IMR-90 (cell line): ENCODE results near the gene MID1. TPM values are rescaled to one million over a fixed set of nuclear protein-coding genes. Genes with fewer than 3 reads are reported as not detected.
A peak's percentile ranks its signal among the peaks of the same experiment; 100 is the strongest.

Source experiments
- ATAC-seq: fragments of 200-7000 bp; cut with Tn5 transposase; 2 replicates; pipeline ENCODE4 v1.9.1; 2020; ENCODE audit warnings: low read depth, mild to moderate bottlenecking, moderate library complexity
- BruUV-seq: library from RNA; stranded (reverse); fragments of 400-500 nt; replicated peaks from 2 replicates; lab custom pipeline; 2021; lab: Mats Ljungman, UMichigan
- CTCF ChIA-PET: fragments of 300-600 bp; formaldehyde crosslinking; extraction: SDS; loops from one replicate; lab custom pipeline; 2021; ENCODE audit warnings: antibody characterized with exemption; lab: Yijun Ruan, JAX
- POLR2A ChIA-PET: fragments of 300-600 bp; sonication (Branson Sonifier 250); formaldehyde crosslinking; loops from one replicate; lab custom pipeline; 2022; ENCODE audit warnings: antibody characterized with exemption; ENCODE audit not compliant: unreplicated experiment; lab: Charles Lee
- DNase-seq: peaks from one replicate; pipeline ENCODE4 v3.0.0; 2013
- H2AFZ ChIP-seq: replicated peaks from 2 replicates; pipeline ENCODE3; 2013; ENCODE audit warnings: low read length, mild to moderate bottlenecking; ENCODE audit not compliant: poor library complexity
- H2AK5ac ChIP-seq: 2 replicates; pipeline ENCODE4 v1.6.1; 2013; ENCODE audit warnings: low read depth, low read length, inconsistent platforms
- H2AK9ac ChIP-seq: replicated peaks from 2 replicates; pipeline ENCODE3; 2013; ENCODE audit warnings: mild to moderate bottlenecking, low read depth, low read length, moderate library complexity; ENCODE audit not compliant: poor library complexity
- H2BK120ac ChIP-seq: 2 replicates; pipeline ENCODE4 v1.6.1; 2013; ENCODE audit warnings: low read depth, low read length, inconsistent platforms
- H2BK15ac ChIP-seq: 3 replicates; pipeline ENCODE4 v1.6.1; 2013; ENCODE audit warnings: low read depth, low read length, inconsistent platforms
- H2BK20ac ChIP-seq: 2 replicates; pipeline ENCODE4 v1.6.1; 2013; ENCODE audit warnings: low read depth, mild to moderate bottlenecking, inconsistent platforms, low read length, moderate library complexity
- H2BK5ac ChIP-seq: 2 replicates; pipeline ENCODE4 v1.6.1; 2013; ENCODE audit warnings: mild to moderate bottlenecking, low read depth, low read length, inconsistent platforms; ENCODE audit not compliant: poor library complexity, severe bottlenecking
- H3K14ac ChIP-seq: replicated peaks from 2 replicates; pipeline ENCODE4 v1.6.1; 2013; ENCODE audit warnings: low read depth, low read length, inconsistent platforms
- H3K18ac ChIP-seq: 2 replicates; pipeline ENCODE4 v1.6.1; 2013; ENCODE audit warnings: low read depth, low read length, control low read depth
- H3K23ac ChIP-seq: 2 replicates; pipeline ENCODE4 v1.6.1; 2013; ENCODE audit warnings: low read depth, low read length, inconsistent platforms
- H3K27ac ChIP-seq: 2 replicates; pipeline ENCODE4 v1.5.1; 2013; ENCODE audit warnings: mild to moderate bottlenecking, control low read depth, low read length; ENCODE audit not compliant: insufficient read depth
- H3K27me3 ChIP-seq: 2 replicates; pipeline ENCODE4 v1.6.1; 2013; ENCODE audit warnings: low read length; ENCODE audit not compliant: control insufficient read depth, insufficient read depth
- H3K36me3 ChIP-seq: 2 replicates; pipeline ENCODE4 v1.6.1; 2013; ENCODE audit warnings: low read length, mixed read lengths; ENCODE audit not compliant: control insufficient read depth, insufficient read depth
- H3K4ac ChIP-seq: 2 replicates; pipeline ENCODE4 v1.6.1; 2013; ENCODE audit warnings: low read depth, low read length, inconsistent platforms
- H3K4me1 ChIP-seq: 2 replicates; pipeline ENCODE4 v1.6.1; 2013; ENCODE audit warnings: low read length, mixed read lengths; ENCODE audit not compliant: control insufficient read depth, insufficient read depth
- H3K4me2 ChIP-seq: 2 replicates; pipeline ENCODE4 v1.6.1; 2013; ENCODE audit warnings: low read depth, mild to moderate bottlenecking, control low read depth, low read length, moderate library complexity
- H3K4me3 ChIP-seq: 2 replicates; pipeline ENCODE4 v1.5.1; 2013; ENCODE audit warnings: low read depth, mild to moderate bottlenecking, control low read depth, low read length, moderate library complexity; ENCODE audit not compliant: insufficient read depth
- H3K56ac ChIP-seq: 2 replicates; pipeline ENCODE4 v1.6.1; 2013; ENCODE audit warnings: low read length, inconsistent platforms; ENCODE audit not compliant: insufficient read depth; ENCODE audit errors: extremely low read depth
- H3K79me1 ChIP-seq, 2 experiments: 2 replicates each; pipeline ENCODE4 v1.6.1; 2013; ENCODE audit warnings: low read length in 2 of 2, inconsistent platforms in 1 of 2, low read depth in 1 of 2
- H3K9ac ChIP-seq: 2 replicates; pipeline ENCODE4 v1.6.1; 2013; ENCODE audit warnings: low read depth, low read length, control low read depth
- H3K9me1 ChIP-seq: 2 replicates; pipeline ENCODE4 v1.6.1; 2013; ENCODE audit warnings: low read length, inconsistent platforms; ENCODE audit not compliant: insufficient read depth
- H3K9me3 ChIP-seq: 2 replicates; pipeline ENCODE4 v1.6.1; 2013; ENCODE audit warnings: low read length; ENCODE audit not compliant: control insufficient read depth, insufficient read depth
- H4K20me1 ChIP-seq: 2 replicates; pipeline ENCODE4 v1.6.1; 2013; ENCODE audit warnings: low read length, inconsistent platforms; ENCODE audit not compliant: insufficient read depth
- H4K5ac ChIP-seq: 2 replicates; pipeline ENCODE4 v1.6.1; 2013; ENCODE audit warnings: mild to moderate bottlenecking, low read depth, low read length, control low read depth
- H4K8ac ChIP-seq, 2 experiments: 2 replicates each; pipeline ENCODE4 v1.6.1; 2013; ENCODE audit warnings: low read depth in 2 of 2, low read length in 2 of 2, control low read depth in 1 of 2, inconsistent platforms in 1 of 2
- H4K91ac ChIP-seq: 2 replicates; pipeline ENCODE4 v1.6.1; 2013; ENCODE audit warnings: low read depth, low read length, inconsistent platforms; ENCODE audit not compliant: insufficient read depth
- MAFK ChIP-seq: IDR thresholded peaks from 2 replicates; pipeline ENCODE4 v1.6.1; 2012; ENCODE audit warnings: low read depth, low read length, improper control_type of control experiment
- MAZ ChIP-seq: IDR thresholded peaks from 2 replicates; pipeline ENCODE4 v1.6.1; 2012; ENCODE audit warnings: low read depth, mild to moderate bottlenecking, low read length, improper control_type of control experiment, moderate library complexity, borderline replicate concordance
- dilution Hi-C: fragments of 300-500 bp; cut with HindIII; formaldehyde crosslinking; loops from one replicate; pipeline ENCODE4 v1.14.3; 2018; ENCODE audit warnings: low sequenced_read_pairs; ENCODE audit not compliant: unreplicated experiment
- in situ Hi-C: fragments of 300-500 bp; cut with MboI; formaldehyde crosslinking; loops from 3 replicates; pipeline ENCODE4 v1.14.3; 2019; ENCODE audit warnings: low sequenced_read_pairs, inconsistent platforms, mixed read lengths
- intact Hi-C: fragments of 100-400 bp; cut with micrococcal nuclease; formaldehyde crosslinking; loops from 2 replicates; pipeline ENCODE4 v1.10.0; 2022
- polyA plus RNA-seq, 3 experiments: library from polyadenylated mRNA; depleted of rRNA; stranded (reverse); fragments of >200 nt; gene quantifications; 2 replicates each; pipeline ENCODE4 v1.2.3, GENCODE V29; 2012; ENCODE audit warnings: low replicate concordance in 1 of 3
- total RNA-seq: library from RNA; depleted of rRNA; stranded (reverse); fragments of >200 nt; gene quantifications from 2 replicates; pipeline ENCODE4 v1.2.3, GENCODE V29; 2012

Gene MID1
- total and polyA plus RNA-seq, 2 of the 4 experiments (the other 2 are of a cell fraction) = 37.2 to 106 TPM

GRCh38 chrX:10399043-10399741 is 221.2 kb downstream of the MID1 start:
- peak overlapping the region; percentile 59; the same call in 1 of the 2 replicates for H3K18ac ChIP-seq
- no peak overlapping the region for H4K91ac ChIP-seq
- no peak overlapping the region; the same call in 1 of the 2 replicates for H3K4ac ChIP-seq
- no peak overlapping the region for H3K4me2 ChIP-seq
- ChIA-PET POLR2A (no interaction called here), CTCF (interaction anchor here (0.7 kb wide), 1 partner anchor 209 kb away, joined by 3 read pairs; no protein-coding TSS in a partner anchor)
- no peaks in the 10 kb centered on the region for H3K27me3 ChIP-seq
- no peak overlapping the region for H2AFZ ChIP-seq
- no peak overlapping the region for H3K27ac ChIP-seq
- H3K9ac ChIP-seq = no peak overlapping the region
- H4K8ac ChIP-seq = no peak overlapping the region
- intact Hi-C loops (no loop called here), dilution Hi-C loops (no loop called here), in situ Hi-C loops (no loop called here)
- no peak overlapping the region for H2BK120ac ChIP-seq
- no peak overlapping the region for H3K56ac ChIP-seq
- H3K36me3 ChIP-seq = no peaks in the 10 kb centered on the region
- H3K14ac ChIP-seq = no peak overlapping the region
- no peak overlapping the region for H2BK20ac ChIP-seq
- ATAC-seq (peak; percentile 24; the same call in 1 of the 2 replicates), DNase-seq (peak; percentile 6)
- no TSS peak for BruUV-seq
- H3K79me1 ChIP-seq = no peaks in the 10 kb centered on the region
- H2BK5ac ChIP-seq = no peak overlapping the region
- no peak overlapping the region for H3K4me3 ChIP-seq
- no peak overlapping the region for H2AK5ac ChIP-seq
- no peak overlapping the region for H3K23ac ChIP-seq
- no peak overlapping the region for H2BK15ac ChIP-seq
- TF ChIP-seq MAZ (no peak), MAFK (peak; percentile 82)
- H3K9me1 ChIP-seq = no peaks in the 10 kb centered on the region
- H3K9me3 ChIP-seq = peaks cover 1% of the 10 kb centered on the region; the same call in 1 of the 2 replicates
- no peak overlapping the region for H2AK9ac ChIP-seq
- H4K5ac ChIP-seq = no peak overlapping the region
- no peaks in the 10 kb centered on the region for H4K20me1 ChIP-seq
- H3K4me1 ChIP-seq = peaks cover 6% of the 10 kb centered on the region; the same call in 1 of the 2 replicates
